Cardiac septum (tissue), 1 donor: ENCODE measurements around the gene CD1B. TPM values are rescaled to one million over a fixed set of nuclear protein-coding genes. Genes with fewer than 3 reads are reported as not detected.
"Not testable (repeated sequence)": the region's sequence is repeated elsewhere in the genome, so short reads cannot be mapped to it uniquely, and the experiment has no call there.

Experiments
- DNase-seq: peaks from one replicate; pipeline ENCODE4 v3.0.0-alpha.2; 2020; ENCODE audit warnings: low spot score
- intact Hi-C: fragments of 100-400 bp; cut with DNase I; formaldehyde crosslinking; loops from one replicate; pipeline ENCODE4 v1.14.0; 2022
- total RNA-seq: library from RNA; stranded (reverse); fragmentation: NEBNext Ultra II Directional; extraction: Animal tissue kit (Norgen Biotek cat#: 25700); gene quantifications from one replicate; pipeline ENCODE4 v1.2.1, GENCODE V29; 2021
- donor health status: DM: no; HTN: no; CAD: no.

Gene CD1B
- total RNA-seq, 1 donor from 2014 or later = not detected

DNA sequence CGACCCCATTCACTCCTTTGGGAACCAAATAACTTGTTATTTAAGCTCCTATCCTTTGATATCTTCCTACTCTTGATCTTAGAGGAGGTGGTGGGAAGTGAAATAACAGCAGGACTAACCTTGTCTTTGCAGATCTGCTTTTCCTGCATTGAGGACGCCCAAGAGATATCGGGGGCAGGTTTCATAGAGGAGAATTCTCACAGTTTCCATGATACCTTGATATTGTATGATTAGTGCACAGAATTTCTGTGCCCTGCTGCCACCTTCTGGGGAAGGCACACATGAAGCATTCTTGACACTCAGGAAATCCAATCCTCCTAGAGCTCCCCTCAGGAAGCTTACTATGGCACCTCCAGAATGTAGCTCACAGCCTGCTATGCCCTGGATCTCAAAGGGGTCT is 1.6 kb downstream of the CD1B start:
- intact Hi-C loops = no loop called here
- DNase-seq = no peak

DNA sequence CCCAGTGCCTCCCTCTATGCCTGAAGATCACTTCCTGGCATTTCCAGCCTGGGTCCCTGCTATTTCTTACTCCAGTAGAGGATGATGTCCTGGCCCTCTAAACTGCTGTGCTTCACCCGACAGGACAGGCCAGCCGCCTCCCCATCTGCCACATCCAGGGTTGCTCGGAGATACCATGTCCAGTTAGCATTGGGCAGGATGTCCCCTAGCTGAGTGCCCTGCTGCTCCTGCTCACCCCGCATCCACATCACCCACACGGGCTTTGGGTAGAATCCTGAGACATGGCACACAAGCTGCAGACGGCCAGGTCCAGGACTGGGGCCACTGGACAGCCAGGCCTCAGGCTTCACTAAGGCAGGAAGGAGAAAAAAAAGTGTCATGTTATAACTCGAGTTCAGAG is 2.0 kb downstream of the CD1B start:
- intact Hi-C loops = no loop called here

DNA sequence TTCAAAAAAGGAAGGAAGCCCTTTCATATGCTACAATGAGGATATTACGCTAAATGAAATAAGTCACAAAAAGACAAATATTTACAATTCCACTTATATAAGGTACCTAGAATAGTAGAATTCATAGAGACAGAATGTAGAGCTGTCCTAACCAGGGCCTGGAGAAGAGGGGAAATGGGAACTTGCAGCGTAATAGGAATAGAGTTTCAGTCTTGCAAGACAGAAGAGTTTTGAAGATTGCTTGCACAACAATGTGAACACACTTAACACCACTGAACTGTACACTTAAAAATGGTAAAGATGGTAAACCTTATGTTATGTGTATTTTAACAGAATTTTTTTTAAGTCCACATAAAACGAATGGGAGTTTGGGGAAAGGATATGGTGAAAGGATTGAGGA is 2.9 kb downstream of the CD1B start:
- no peak for DNase-seq
- intact Hi-C loops = no loop called here

More for the DNA sequence above, 2.0 kb downstream of the CD1B start:
- no peak for DNase-seq

DNA sequence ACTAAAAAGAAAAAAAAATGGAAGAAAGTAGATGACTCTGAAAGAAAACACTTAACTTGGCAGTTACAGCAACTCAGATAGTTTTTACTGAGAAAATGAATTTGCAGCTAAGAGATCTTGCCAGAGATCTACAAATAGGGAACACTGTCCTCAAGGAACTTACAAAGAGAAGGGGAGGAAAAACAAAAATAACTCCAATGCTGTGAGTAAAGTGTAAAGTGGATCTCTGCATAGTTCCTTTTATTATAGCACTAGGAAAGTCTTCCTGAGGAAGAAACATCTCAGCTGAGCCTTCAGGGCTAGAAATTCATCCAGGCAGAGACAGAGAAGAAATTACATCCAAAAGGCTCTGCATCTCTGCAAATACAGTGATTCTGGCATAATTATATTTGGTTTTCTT is 3.9 kb downstream of the CD1B start:
- no peak for DNase-seq
- intact Hi-C loops = no loop called here

DNA sequence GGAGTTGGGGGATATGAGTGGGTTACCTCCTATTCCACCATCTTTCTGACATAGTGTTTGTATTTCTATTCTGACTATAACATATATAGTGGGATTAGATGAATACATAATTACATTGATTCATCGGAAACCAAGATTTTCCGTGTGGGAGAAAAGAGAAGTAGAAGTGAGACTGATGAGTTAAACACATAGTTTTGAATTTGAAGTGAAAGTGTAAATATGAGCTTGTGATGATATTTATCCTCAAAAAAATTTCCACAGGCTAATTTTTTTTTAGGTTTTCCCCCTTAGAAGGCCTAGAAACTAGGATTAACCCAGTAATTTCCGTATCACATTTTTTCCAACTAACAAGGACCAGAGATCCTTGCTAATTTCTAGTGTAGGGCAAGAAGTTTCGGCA is 6.9 kb downstream of the CD1B start:
- DNase-seq = no peak

DNA sequence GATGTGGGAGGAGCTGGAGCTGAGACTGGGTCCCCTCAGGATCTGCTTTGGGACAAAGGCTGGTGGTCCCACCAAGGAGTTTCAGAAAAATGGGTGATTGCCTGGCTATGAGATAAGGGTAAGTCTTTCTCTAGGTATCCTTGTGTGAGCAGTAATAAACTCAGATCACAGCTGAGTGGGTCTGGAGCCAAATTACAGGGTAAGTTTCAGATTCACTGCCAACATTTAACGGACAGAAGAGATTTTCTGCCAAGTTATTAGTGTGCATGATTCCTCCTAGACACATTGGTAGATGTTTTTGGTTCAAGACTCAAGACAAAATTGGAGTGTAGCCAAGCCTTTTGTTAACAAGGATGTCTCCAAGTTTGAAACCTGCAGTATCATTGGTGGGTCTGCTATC is 7.5 kb downstream of the CD1B start:
- intact Hi-C loops = no loop called here
- DNase-seq = no peak

More for the DNA sequence above, 6.9 kb downstream of the CD1B start:
- intact Hi-C loops = no loop called here

DNA sequence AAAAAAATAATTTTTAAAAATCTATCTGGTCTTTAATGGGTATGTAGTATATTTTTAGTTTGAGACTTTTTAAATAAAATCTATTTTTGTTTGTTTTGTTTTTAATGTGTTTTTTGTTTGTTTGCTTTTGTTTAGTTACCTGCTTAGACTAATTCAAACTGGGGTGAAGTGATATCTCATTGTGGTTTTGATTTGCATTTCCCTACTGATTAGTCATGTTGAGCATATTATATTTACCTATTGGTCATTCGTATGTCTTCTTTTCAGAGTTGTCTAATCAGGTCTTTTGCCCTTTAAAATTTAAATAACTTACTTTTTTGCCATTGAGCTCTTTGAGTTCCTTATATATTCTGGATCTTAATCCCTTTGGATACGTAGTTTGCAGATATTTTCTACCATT is 20.3 kb downstream of the CD1B start:
- DNase-seq = no peak
- intact Hi-C loops = no loop called here

DNA sequence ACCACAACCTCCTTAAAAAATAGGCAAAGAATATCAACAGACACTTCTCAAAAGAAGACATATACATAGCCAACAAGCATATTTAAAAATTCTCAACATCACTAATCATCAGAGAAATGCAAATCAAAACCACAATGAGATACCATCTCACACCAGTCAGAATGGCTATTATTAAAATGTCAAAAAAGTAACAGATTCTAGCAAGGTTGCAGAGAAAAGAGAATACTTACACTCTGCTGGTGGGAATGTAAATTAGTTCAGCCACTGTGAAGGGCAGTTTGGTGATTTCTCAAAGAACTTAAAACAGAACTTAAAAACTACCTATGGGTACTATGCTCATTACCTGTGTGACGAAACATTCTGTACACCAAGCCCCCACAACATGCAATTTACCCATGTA is 20.7 kb downstream of the CD1B start:
- intact Hi-C loops = no loop called here
- DNase-seq = no peak

DNA sequence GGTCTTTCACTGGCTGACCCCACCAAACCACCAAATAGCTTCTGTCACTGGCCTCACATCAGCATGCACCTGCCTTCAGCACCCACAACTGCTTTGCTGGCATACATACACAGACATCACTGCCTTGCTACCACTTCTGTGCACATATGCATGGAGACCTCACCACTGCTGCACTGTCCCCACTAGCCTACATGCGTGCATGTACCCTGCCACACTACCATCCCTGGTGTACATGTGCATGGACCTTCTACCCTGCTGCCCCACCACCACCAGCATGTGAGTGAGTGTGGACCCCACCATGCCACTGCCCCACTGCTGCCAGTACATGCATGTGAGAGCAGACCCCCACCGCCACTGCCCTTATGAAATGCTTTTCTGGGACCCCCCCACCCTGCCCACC is 35.5 kb downstream of the CD1B start:
- no peak for DNase-seq
- intact Hi-C loops = no loop called here

DNA sequence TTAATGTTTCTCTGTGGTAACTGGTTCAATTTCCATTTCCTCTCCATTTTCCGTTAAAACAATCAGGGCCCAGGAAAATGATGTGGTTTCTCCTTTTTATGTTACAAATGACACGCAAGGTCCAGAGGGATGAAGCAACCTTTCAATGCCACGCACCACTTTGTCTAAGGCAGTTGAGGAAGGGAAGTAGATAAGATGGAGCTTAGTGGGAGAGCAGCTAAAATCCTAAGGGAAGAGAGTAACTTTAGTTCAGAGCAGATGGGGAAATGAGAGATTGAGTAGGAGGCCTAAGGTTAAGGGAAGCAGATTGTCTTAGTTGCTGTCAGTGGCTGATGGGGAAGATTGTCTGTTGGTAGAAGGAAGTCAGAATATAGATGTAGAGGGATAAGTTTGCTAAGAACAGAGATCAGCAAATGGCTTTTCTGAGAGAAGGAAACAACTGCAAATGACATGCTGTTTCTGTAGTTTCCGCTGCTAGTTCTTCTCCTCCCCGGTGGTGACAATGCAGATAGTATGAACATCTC is 40.9 kb downstream of the CD1B start:
- intact Hi-C loops = no loop called here
- DNase-seq = no peak

DNA sequence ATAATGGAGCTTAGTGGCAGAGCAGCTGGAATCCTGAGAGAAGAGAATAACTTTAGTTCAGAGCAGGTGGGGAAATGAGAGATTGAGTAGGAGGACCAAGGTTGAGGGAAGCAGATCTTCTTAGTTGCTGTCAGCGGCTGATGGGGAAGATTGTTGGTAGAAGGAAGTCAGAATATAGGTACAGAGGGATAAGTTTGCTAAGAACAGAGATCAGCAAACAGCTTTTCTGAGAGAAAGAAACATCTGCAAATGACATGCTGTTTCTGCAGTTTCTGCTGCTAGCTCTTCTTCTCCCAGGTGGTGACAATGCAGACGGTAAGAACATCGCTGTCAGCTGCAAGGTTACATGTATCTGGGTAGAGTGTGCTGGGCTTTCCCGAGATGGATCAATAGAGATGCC is 41.5 kb downstream of the CD1B start, which contains the start of gene CD1C:
CD1C (plus strand) TSS at position 113 of the 400 bp plus-strand sequence; CDS start at position 255, 142 bp downstream.
- no peak for DNase-seq
- intact Hi-C loops = no loop called here

DNA sequence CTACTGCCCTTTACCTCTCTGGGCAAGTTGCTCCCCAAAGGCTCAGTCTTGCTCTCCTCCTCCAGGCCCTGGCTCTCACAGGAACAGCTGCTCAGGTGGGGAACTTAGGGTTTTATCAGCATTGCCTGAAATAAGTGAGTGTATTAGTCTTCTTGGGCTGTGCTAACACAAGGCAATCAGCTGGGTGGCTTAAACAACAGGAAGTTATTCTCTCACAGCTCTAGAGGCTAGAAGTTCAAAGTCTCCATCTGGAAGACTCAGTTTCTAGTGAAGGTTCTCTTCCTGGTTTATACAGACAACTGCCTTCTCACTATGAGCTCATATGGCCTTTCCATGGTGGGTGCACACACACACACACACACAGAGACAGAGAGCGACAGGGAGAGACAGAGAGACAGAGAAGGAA is 44.4 kb downstream of the CD1B start:
- intact Hi-C loops = no loop called here
- no peak for DNase-seq

DNA sequence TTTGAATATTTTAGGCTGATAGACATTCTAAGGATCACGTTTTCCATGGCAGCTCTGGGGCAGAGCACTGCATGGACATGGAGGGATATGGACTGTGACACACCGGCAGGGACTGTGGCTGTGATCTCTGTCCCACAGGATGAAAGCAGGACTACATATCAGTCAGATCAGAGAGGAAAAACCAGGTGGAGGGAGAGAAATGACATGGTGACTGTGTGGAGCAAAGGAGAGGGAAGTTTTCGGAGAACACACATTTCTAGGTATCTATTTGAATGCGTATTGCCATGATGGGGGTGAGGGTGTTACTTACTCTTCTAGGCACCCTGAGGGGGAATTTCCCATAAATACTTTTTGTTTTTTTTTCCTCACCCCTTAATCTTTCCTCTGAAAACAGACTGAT is 44.8 kb downstream of the CD1B start:
- no peak for DNase-seq
- intact Hi-C loops = no loop called here

DNA sequence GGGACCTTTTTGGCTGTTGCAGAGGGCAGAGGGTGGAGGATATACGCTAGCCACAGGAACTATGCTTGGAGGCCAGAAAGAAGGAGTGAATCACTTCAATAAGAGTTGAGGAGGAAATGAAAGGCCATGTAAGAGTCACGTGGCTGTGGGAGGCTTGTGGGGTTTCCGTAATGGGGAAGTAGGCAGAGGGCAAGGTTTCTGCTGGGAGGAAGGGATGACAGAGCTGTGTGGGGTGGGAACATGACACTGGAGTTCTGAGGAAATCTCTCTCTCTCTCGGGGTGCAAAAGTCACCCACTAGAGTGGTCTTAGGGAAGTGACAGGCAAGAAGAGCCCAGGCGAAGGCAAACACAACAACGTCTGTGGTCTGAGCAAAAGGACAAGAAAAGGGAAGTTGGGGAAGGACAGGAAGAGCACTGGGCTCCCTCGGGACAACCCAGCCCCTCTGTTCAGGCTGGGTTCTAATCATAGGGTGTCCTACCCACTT is 45.5 kb downstream of the CD1B start:
- DNase-seq = no peak

DNA sequence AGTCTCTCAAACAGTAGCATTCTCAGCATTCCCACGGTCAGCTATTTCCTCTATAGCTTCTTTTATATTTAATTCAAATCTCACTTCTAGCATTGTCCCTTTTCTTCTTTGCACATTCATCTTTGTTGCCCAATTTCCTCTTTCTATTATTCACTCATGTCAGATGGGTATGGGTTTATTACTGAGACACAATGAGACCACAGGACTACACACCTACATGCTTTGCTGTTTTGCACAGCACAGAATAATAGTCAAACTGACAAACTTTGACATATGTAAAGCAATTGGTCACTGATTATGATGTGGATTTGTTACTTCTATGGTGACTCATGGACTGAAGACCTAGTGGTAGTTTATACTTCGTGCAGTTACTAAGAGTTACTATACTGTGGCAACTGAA is 47.4 kb downstream of the CD1B start:
- intact Hi-C loops = no loop called here
- no peak for DNase-seq

More for the DNA sequence above, 45.5 kb downstream of the CD1B start:
- intact Hi-C loops = no loop called here

DNA sequence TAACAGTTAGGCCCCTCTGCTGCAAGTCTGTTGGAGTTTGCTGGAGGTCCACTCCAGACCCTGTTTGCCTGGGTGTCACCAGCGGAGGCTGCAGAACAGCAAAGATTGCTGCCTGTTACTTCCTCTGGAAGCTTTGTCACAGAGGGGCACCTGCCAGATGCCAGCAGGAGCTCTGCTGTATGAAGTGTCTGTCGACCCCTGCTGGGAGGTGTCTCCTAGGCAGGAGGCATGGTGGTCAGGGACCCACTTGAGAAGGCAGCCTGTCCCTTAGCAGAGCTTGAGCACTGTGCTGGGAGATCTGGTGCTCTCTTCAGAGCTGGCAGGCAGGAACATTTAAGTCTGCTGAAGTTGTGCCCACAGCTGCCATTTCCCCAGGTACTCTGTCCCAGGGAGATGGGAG is 48.9 kb downstream of the CD1B start:
- DNase-seq, intact Hi-C loops: not testable (repeated sequence)

Other genes starting within 250 kb of the CD1B start
- gene CD1D, start 150.6 kb downstream of the CD1B start, total RNA-seq = 1.2 TPM
- not detected for gene CD1A, start 77.1 kb downstream of the CD1B start, total RNA-seq
- gene CD1C, start 41.6 kb downstream of the CD1B start, total RNA-seq = 0.22 TPM
- gene CD1E, start 22.4 kb upstream of the CD1B start, total RNA-seq = not detected
- not detected for gene OR10T2, start 67.9 kb upstream of the CD1B start, total RNA-seq
- not detected for gene OR10K2, start 94.7 kb upstream of the CD1B start, total RNA-seq
- gene OR10K1, start 130.3 kb upstream of the CD1B start, total RNA-seq = not detected
- not detected for gene OR10R2, start 140.7 kb upstream of the CD1B start, total RNA-seq
- not detected for gene OR6Y1, start 222.9 kb upstream of the CD1B start, total RNA-seq
- not detected for gene OR6P1, start 239.0 kb upstream of the CD1B start, total RNA-seq
- not detected for gene OR10X1, start 248.4 kb upstream of the CD1B start, total RNA-seq